ENCODE measurements around the gene LOXL1. TPM values are rescaled to one million over a fixed set of nuclear protein-coding genes. Genes with fewer than 3 reads are reported as not detected.

Gene LOXL1
- polyA plus RNA-seq, 1 donor from 2014 or later, result 2.1 TPM

- no peaks in the 10 kb centered on the region for H3K79me2 ChIP-seq (replicated peaks; ENCODE audit: insufficient read depth, low read length)
- no peak overlapping the region for H3K4me2 ChIP-seq (ENCODE audit: low read length)
- no peak overlapping the region for H3K4me3 ChIP-seq (ENCODE audit: low read length)
- H3K9me2 ChIP-seq (ENCODE audit: insufficient read depth, low read length), result no peaks in the 10 kb centered on the region
- no peaks in the 10 kb centered on the region for H4K20me1 ChIP-seq (ENCODE audit: insufficient read depth)
- no peak overlapping the region for H3K27ac ChIP-seq (ENCODE audit: low read length)
- no peak overlapping the region for H2AFZ ChIP-seq (ENCODE audit: low read depth, low read length)
- H3F3A ChIP-seq (ENCODE audit: insufficient read depth, low read length, poor library complexity, severe bottlenecking), result no peaks in the 10 kb centered on the region
- H3K9ac ChIP-seq (ENCODE audit: low read length), result no peak overlapping the region
- no peaks in the 10 kb centered on the region for H3K36me3 ChIP-seq (ENCODE audit: insufficient read depth, low read length)
- no peaks in the 10 kb centered on the region for H3K9me3 ChIP-seq (ENCODE audit: low read length)
- TF ChIP-seq SMC3 (conservative IDR thresholded peaks at IDR 0.05; ENCODE audit: poor library complexity) (no peak), TAF1 (IDR thresholded peaks at IDR 0.05; ENCODE audit: low read depth) (no peak), CTCF (IDR thresholded peaks at IDR 0.05; ENCODE audit: poor library complexity, severe bottlenecking) (no peak), EZH2 (IDR thresholded peaks at IDR 0.05; ENCODE audit: borderline replicate concordance, insufficient read depth, low read length, poor library complexity, severe bottlenecking) (no peak), REST (IDR thresholded peaks at IDR 0.05; ENCODE audit: borderline replicate concordance) (no peak), POLR2AphosphoS5 (IDR thresholded peaks at IDR 0.05) (no peak), MXI1 (conservative IDR thresholded peaks at IDR 0.05; ENCODE audit: poor library complexity, severe bottlenecking) (no peak), EP300 (conservative IDR thresholded peaks at IDR 0.05; ENCODE audit: poor library complexity, severe bottlenecking) (no peak), RAD21 (conservative IDR thresholded peaks at IDR 0.05) (no peak)
- H3K27me3 ChIP-seq (ENCODE audit: insufficient read depth, low read depth, low read length), result no peaks in the 10 kb centered on the region
These were observed 39.4 kb upstream of the LOXL1 start for GRCh38 chr15:73886717-73887345.

- Histone ChIP-seq H3F3A (ENCODE audit: insufficient read depth, low read length, poor library complexity, severe bottlenecking) (no peaks in the 10 kb centered on the region), H2AFZ (ENCODE audit: low read depth, low read length) (no peak overlapping the region), H3K79me2 (replicated peaks; ENCODE audit: insufficient read depth, low read length) (no peaks in the 10 kb centered on the region), H3K9me2 (ENCODE audit: insufficient read depth, low read length) (no peaks in the 10 kb centered on the region), H3K27me3 (ENCODE audit: insufficient read depth, low read depth, low read length) (no peaks in the 10 kb centered on the region), H3K9me3 (ENCODE audit: low read length) (no peaks in the 10 kb centered on the region), H3K4me3 (ENCODE audit: low read length) (no peak overlapping the region), H3K27ac (ENCODE audit: low read length) (no peak overlapping the region), H3K4me2 (ENCODE audit: low read length) (no peak overlapping the region), H3K9ac (ENCODE audit: low read length) (no peak overlapping the region), H4K20me1 (ENCODE audit: insufficient read depth) (no peaks in the 10 kb centered on the region), H3K36me3 (ENCODE audit: insufficient read depth, low read length) (no peaks in the 10 kb centered on the region)
- TF ChIP-seq POLR2AphosphoS5 (IDR thresholded peaks at IDR 0.05), result no peak
These were observed 38.8 kb upstream of the LOXL1 start for GRCh38 chr15:73887481-73887880.
